SU-DHL-6 (cell line): ENCODE results near the gene FBXL20.
"Not testable (repeated sequence)": the region's sequence is repeated elsewhere in the genome, so short reads cannot be mapped to it uniquely, and the experiment has no call there.

Experiments
- H2AFZ ChIP-seq: fragments of 200-600 bp; sonication (generic); 2 replicates; pipeline ENCODE4 v1.6.1; 2014; ENCODE audit warnings: low read depth, mild to moderate bottlenecking, moderate library complexity, mixed read lengths, antibody characterized with exemption, low read length; ENCODE audit not compliant: severe bottlenecking
- H3F3A ChIP-seq: fragments of 200-600 bp; shearing (Covaris generic); 2 replicates; pipeline ENCODE4 v1.6.0; 2016; ENCODE audit warnings: antibody characterized with exemption, mild to moderate bottlenecking; ENCODE audit not compliant: insufficient read depth
- H3K27ac ChIP-seq: fragments of 200-600 bp; sonication (generic); 2 replicates; pipeline ENCODE4 v1.5.1; 2016; ENCODE audit warnings: low read depth, mild to moderate bottlenecking, low read length, moderate library complexity, mixed read lengths
- H3K27me3 ChIP-seq: fragments of 200-600 bp; sonication (generic), shearing (Covaris generic); 2 replicates; pipeline ENCODE4 v1.6.0; 2014; ENCODE audit warnings: mild to moderate bottlenecking, low read length
- H3K36me3 ChIP-seq: fragments of 200-600 bp; sonication (generic); 2 replicates; pipeline ENCODE4 v1.6.1; 2014; ENCODE audit warnings: mild to moderate bottlenecking, low read length, mixed read lengths
- H3K4me2 ChIP-seq: fragments of 300-600, 200-600 bp; shearing (Covaris generic), sonication (generic); 2 replicates; pipeline ENCODE4 v1.6.0; 2014; ENCODE audit warnings: low read length, low read depth, mild to moderate bottlenecking; ENCODE audit not compliant: poor library complexity, severe bottlenecking
- H3K4me3 ChIP-seq: fragments of 200-600 bp; sonication (generic); 2 replicates; pipeline ENCODE4 v1.5.1; 2014; ENCODE audit warnings: antibody characterized with exemption, low read length, mild to moderate bottlenecking, mixed read lengths; ENCODE audit not compliant: insufficient read depth, poor library complexity, severe bottlenecking
- H3K79me2 ChIP-seq: fragments of 200-600 bp; sonication (generic); 2 replicates; pipeline ENCODE4 v1.6.1; 2014; ENCODE audit warnings: mild to moderate bottlenecking, low read length, moderate library complexity; ENCODE audit not compliant: insufficient read depth
- H3K9ac ChIP-seq: fragments of 200-600 bp; sonication (generic); 2 replicates; pipeline ENCODE4 v1.7.0; 2014; ENCODE audit warnings: mild to moderate bottlenecking, low read length
- H3K9me2 ChIP-seq: fragments of 200-600 bp; sonication (generic); replicated peaks from 2 replicates; pipeline ENCODE4 v1.6.1; 2014; ENCODE audit warnings: low read length; ENCODE audit not compliant: insufficient read depth
- H3K9me3 ChIP-seq: fragments of 200-600 bp; sonication (generic); 2 replicates; pipeline ENCODE4 v1.6.1; 2014; ENCODE audit warnings: low read length, mixed read lengths; ENCODE audit not compliant: insufficient read depth
- H4K20me1 ChIP-seq: fragments of 200-600 bp; sonication (generic); 2 replicates; pipeline ENCODE4 v1.6.1; 2014; ENCODE audit warnings: low read depth, mild to moderate bottlenecking, antibody characterized with exemption, low read length, moderate library complexity, mixed read lengths
- CTCF ChIP-seq: fragments of 200-600 bp; sonication (generic); IDR thresholded peaks from one replicate; pipeline ENCODE4 v1.5.1; 2017; ENCODE audit warnings: antibody characterized with exemption, mild to moderate bottlenecking, low read length, moderate library complexity; ENCODE audit not compliant: insufficient read depth, poor library complexity, severe bottlenecking
- EZH2phosphoT487 ChIP-seq: fragments of 200-600 bp; sonication (generic), shearing (Covaris generic); conservative IDR thresholded peaks from 2 replicates; pipeline ENCODE4 v1.6.1; 2018; ENCODE audit warnings: mild to moderate bottlenecking, antibody characterized with exemption, low read length, moderate library complexity, mixed read lengths

The FBXL20 gene

DNA sequence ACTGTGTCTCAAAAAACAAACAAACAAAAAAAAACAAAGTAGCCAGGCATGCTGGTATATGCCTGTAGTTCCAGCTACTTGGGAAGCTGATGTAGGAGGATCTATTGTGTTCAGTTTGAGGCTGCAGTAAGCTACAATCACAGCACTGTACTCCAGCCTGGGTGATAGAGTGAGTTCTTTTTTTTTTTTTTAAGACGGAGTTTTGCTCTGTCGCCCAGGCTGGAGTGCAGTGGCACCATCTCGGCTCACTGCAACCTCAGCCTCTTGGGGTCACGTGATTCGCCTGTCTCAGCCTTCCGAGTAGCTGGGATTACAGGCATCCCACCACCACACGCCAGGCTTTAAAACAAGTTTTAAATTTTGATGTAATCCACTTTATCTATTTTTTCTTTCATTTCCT, 95.4 kb downstream of the FBXL20 start:
- Histone ChIP-seq H3K79me2 (no peaks in the 10 kb centered on the region), H3K9me2 (no peaks in the 10 kb centered on the region), H3K4me2 (no peak overlapping the region), H3K27ac (no peak overlapping the region), H3K36me3 (no peaks in the 10 kb centered on the region), H3K9ac (no peak overlapping the region), H3K4me3 (no peak overlapping the region), H2AFZ (no peak overlapping the region), H3K27me3 (no peaks in the 10 kb centered on the region), H3F3A (no peaks in the 10 kb centered on the region), H4K20me1 (no peaks in the 10 kb centered on the region), H3K9me3 (no peaks in the 10 kb centered on the region)
- TF ChIP-seq EZH2phosphoT487 (no peak), CTCF (no peak)

GRCh38 chr17:39304188-39304587, 97.2 kb downstream of the FBXL20 start:
- no peaks in the 10 kb centered on the region for H4K20me1 ChIP-seq
- H3K9me3 ChIP-seq = no peaks in the 10 kb centered on the region
- no peak overlapping the region for H3K4me3 ChIP-seq
- no peak overlapping the region for H2AFZ ChIP-seq
- H3K9ac ChIP-seq = no peak overlapping the region
- no peaks in the 10 kb centered on the region for H3K36me3 ChIP-seq
- no peak overlapping the region for H3K4me2 ChIP-seq
- H3F3A ChIP-seq = no peaks in the 10 kb centered on the region
- no peaks in the 10 kb centered on the region for H3K9me2 ChIP-seq
- TF ChIP-seq CTCF (no peak), EZH2phosphoT487 (no peak)
- no peak overlapping the region for H3K27ac ChIP-seq
- no peaks in the 10 kb centered on the region for H3K79me2 ChIP-seq
- no peaks in the 10 kb centered on the region for H3K27me3 ChIP-seq

- H3K9ac ChIP-seq = no peak overlapping the region
- no peaks in the 10 kb centered on the region for H3F3A ChIP-seq
- no peaks in the 10 kb centered on the region for H3K27me3 ChIP-seq
- H3K27ac ChIP-seq = no peak overlapping the region
- no peaks in the 10 kb centered on the region for H3K9me3 ChIP-seq
- no peak overlapping the region for H3K4me3 ChIP-seq
- TF ChIP-seq CTCF = no peak
- no peak for TF ChIP-seq EZH2phosphoT487
- no peaks in the 10 kb centered on the region for H3K79me2 ChIP-seq
- no peak overlapping the region for H3K4me2 ChIP-seq
- H3K9me2 ChIP-seq = no peaks in the 10 kb centered on the region
- no peak overlapping the region for H2AFZ ChIP-seq
- no peaks in the 10 kb centered on the region for H4K20me1 ChIP-seq
- no peaks in the 10 kb centered on the region for H3K36me3 ChIP-seq
Measured at GRCh38 chr17:39294060-39294459, 107.4 kb downstream of the FBXL20 start.

- not testable (repeated sequence) for H3F3A ChIP-seq, H3K4me2 ChIP-seq, H3K36me3 ChIP-seq, H2AFZ ChIP-seq, H3K79me2 ChIP-seq, H3K9ac ChIP-seq, H3K9me2 ChIP-seq, H3K27ac ChIP-seq, H3K27me3 ChIP-seq, H3K9me3 ChIP-seq, H3K4me3 ChIP-seq, H4K20me1 ChIP-seq
Measured at GRCh38 chr17:39292546-39292945, 108.9 kb downstream of the FBXL20 start.

DNA sequence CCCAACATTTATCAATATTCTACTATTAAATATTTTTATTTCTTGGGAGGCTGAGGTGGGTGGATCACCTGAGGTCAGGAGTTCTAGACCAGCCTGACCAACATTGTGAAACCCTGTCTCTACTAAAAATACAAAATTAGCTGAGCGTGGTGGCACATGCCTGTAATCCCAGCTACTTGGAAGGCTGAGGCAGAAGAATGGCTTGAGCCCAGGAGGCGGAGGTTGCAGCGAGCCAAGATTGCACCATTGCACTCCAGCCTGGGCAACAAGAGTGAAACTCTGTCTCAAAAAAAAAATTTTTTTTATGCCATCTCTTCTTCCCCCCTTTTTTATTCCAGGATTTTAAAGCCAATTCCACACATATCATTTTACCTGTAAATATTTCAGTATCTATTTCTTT, 114.9 kb downstream of the FBXL20 start:
- H3K79me2 ChIP-seq, H3K9me3 ChIP-seq, H3K4me2 ChIP-seq, H2AFZ ChIP-seq, H3K4me3 ChIP-seq, H3K27me3 ChIP-seq, H3K27ac ChIP-seq, H3K9me2 ChIP-seq, H3K9ac ChIP-seq, H4K20me1 ChIP-seq, H3K36me3 ChIP-seq, H3F3A ChIP-seq: not testable (repeated sequence)
